ENCODE data around the gene HMG20A. TPM values are rescaled to one million over a fixed set of nuclear protein-coding genes. Genes with fewer than 3 reads are reported as not detected.

Gene HMG20A
- total and polyA plus RNA-seq, 9 of the 15 experiments (the other 6 are each of a cell fraction or from before 2014, with no cell fraction given), result 25.0 to 68.1 (median 38.9) TPM

- TF ChIP-seq, protein P1, sequence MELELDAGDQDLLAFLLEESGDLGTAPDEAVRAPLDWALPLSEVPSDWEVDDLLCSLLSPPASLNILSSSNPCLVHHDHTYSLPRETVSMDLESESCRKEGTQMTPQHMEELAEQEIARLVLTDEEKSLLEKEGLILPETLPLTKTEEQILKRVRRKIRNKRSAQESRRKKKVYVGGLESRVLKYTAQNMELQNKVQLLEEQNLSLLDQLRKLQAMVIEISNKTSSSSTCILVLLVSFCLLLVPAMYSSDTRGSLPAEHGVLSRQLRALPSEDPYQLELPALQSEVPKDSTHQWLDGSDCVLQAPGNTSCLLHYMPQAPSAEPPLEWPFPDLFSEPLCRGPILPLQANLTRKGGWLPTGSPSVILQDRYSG (tag; conservative IDR thresholded peaks at IDR 0.05; ENCODE audit: low read depth), result no peak
- TF ChIP-seq POLR2B (IDR thresholded peaks at IDR 0.05; ENCODE audit: low read depth, partially characterized antibody) (no peak), ZKSCAN8 (CRISPR knock-in tag; IDR thresholded peaks at IDR 0.05) (no peak), ARNT (IDR thresholded peaks at IDR 0.05) (no peak), JUN (IDR thresholded peaks at IDR 0.05; ENCODE audit: borderline replicate concordance, low read depth, low read length) (no peak), JUN (CRISPR knock-in tag; IDR thresholded peaks at IDR 0.05; ENCODE audit: borderline replicate concordance) (no peak), TAF9B (IDR thresholded peaks at IDR 0.05; ENCODE audit: partially characterized antibody) (no peak), HNRNPL (IDR thresholded peaks at IDR 0.05; ENCODE audit: low read depth, low read length) (no peak), CHD2 (IDR thresholded peaks at IDR 0.05; ENCODE audit: low read depth, low read length) (no peak)
These were observed 45.6 kb upstream of the HMG20A start (continued) for GRCh38 chr15:77375133-77375532.

DNA sequence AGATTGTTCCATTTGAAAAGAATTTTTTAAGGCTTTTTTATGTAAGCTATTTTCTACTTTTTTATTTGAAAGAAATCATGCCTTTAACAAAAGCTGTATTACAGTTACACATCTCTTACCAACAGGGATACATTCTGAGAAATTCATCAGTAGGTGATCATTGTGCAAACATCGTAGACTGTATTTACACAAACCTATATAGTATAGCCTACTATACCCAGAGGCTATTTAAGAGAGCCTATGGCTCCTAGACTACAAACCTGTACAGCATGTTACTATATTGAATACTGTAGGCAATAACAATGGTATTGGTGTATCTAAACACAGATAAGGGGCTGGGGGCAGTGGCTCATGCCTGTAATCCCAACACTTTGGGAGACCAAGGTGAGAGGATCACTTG is 43.9 kb upstream of the HMG20A start:
- CTCF ChIA-PET (ENCODE audit: low intra/inter-chr PET ratio), result no interaction called here
- no peak for DNase-seq (ENCODE audit: extremely low read depth in 1 of 4, low spot score in 3 of 4)
- Histone ChIP-seq H3K27ac (ENCODE audit: extremely low read depth, low read depth, low read length) (no peak overlapping the region), H3K27me3 (ENCODE audit: control insufficient read depth in 2 of 2, insufficient read depth in 2 of 2, low read length in 2 of 2) (no peaks in the 10 kb centered on the region), H3K9me1 (ENCODE audit: control insufficient read depth, insufficient read depth, low read length) (no peaks in the 10 kb centered on the region), H3K4me1 (replicated peaks in 1 of 2; ENCODE audit: control insufficient read depth in 2 of 2, insufficient read depth in 2 of 2, low read length in 2 of 2) (no peaks in the 10 kb centered on the region), H3K9me3 (replicated peaks; ENCODE audit: control insufficient read depth, insufficient read depth, low read depth, low read length) (no peaks in the 10 kb centered on the region), H3K9ac (ENCODE audit: insufficient read depth in 1 of 2, low read depth in 2 of 2, low read length in 2 of 2) (no peak overlapping the region), H3K4me2 (ENCODE audit: insufficient read depth, low read length) (no peak overlapping the region), H3K36me3 (ENCODE audit: control insufficient read depth, insufficient read depth, low read length) (no peaks in the 10 kb centered on the region), H3K4me3 (no peak overlapping the region), H4K20me1 (replicated peaks; ENCODE audit: control insufficient read depth, insufficient read depth, low read length) (no peaks in the 10 kb centered on the region), H3K79me2 (ENCODE audit: control insufficient read depth, insufficient read depth, low read length) (peaks cover 19% of the 10 kb centered on the region), H2AFZ (ENCODE audit: low read depth, low read length) (no peak overlapping the region)
- in situ Hi-C loops (cut with MboI), result no loop called here
- no TSS peak for BruUV-seq (replicated peaks)
- POLR2A ChIA-PET, result interaction anchor here (0.9 kb wide), 1 partner anchor 9 kb away, joined by 3 read pairs; no protein-coding TSS in a partner anchor
- ATAC-seq, result no peak
- intact Hi-C loops (cut with micrococcal nuclease), result no loop called here
- no peak for FAIRE-seq
- 86% methylated on average over 1 of the region's 1 CpG for WGBS (ENCODE audit: insufficient coverage, low coverage, missing lambda C conversion rate)
- TF ChIP-seq ETV5 (CRISPR knock-in tag; IDR thresholded peaks at IDR 0.05; ENCODE audit: low read depth) (no peak), TARDBP (IDR thresholded peaks at IDR 0.05) (no peak), DPF2 (IDR thresholded peaks at IDR 0.05) (no peak), ZNF79 (CRISPR knock-in tag; IDR thresholded peaks at IDR 0.05; ENCODE audit: low read depth) (no peak), NFE2 (IDR thresholded peaks at IDR 0.05; ENCODE audit: low read depth) (no peak), ZNF12 (CRISPR knock-in tag; IDR thresholded peaks at IDR 0.05) (no peak), GTF3C2 (IDR thresholded peaks at IDR 0.05; ENCODE audit: borderline replicate concordance, extremely low read depth, insufficient read length) (no peak)
- TF ChIP-seq, protein P2, sequence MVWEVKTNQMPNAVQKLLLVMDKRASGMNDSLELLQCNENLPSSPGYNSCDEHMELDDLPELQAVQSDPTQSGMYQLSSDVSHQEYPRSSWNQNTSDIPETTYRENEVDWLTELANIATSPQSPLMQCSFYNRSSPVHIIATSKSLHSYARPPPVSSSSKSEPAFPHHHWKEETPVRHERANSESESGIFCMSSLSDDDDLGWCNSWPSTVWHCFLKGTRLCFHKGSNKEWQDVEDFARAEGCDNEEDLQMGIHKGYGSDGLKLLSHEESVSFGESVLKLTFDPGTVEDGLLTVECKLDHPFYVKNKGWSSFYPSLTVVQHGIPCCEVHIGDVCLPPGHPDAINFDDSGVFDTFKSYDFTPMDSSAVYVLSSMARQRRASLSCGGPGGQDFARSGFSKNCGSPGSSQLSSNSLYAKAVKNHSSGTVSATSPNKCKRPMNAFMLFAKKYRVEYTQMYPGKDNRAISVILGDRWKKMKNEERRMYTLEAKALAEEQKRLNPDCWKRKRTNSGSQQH (CRISPR knock-in tag; IDR thresholded peaks at IDR 0.05), result no peak
- TF ChIP-seq, protein P3, sequence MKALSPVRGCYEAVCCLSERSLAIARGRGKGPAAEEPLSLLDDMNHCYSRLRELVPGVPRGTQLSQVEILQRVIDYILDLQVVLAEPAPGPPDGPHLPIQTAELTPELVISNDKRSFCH (CRISPR knock-in tag; IDR thresholded peaks at IDR 0.05), result no peak
- TF ChIP-seq, protein P3 (tag; IDR thresholded peaks at IDR 0.05), result no peak
